HUES48 (cell line): ENCODE data around the gene BNC2.
"Not testable (repeated sequence)": the region's sequence is repeated elsewhere in the genome, so short reads cannot be mapped to it uniquely, and the experiment has no call there.

Experiments
- H3K27ac ChIP-seq: one replicate; pipeline ENCODE4 v1.7.0; 2013; ENCODE audit warnings: low read depth, low read length, inconsistent platforms
- H3K27me3 ChIP-seq: 2 replicates; pipeline ENCODE4 v1.6.1; 2013; ENCODE audit warnings: mild to moderate bottlenecking, low read length; ENCODE audit not compliant: control insufficient read depth, insufficient read depth
- H3K36me3 ChIP-seq: 2 replicates; pipeline ENCODE4 v1.6.1; 2013; ENCODE audit warnings: low read length; ENCODE audit not compliant: control insufficient read depth, insufficient read depth
- H3K4me1 ChIP-seq: 2 replicates; pipeline ENCODE4 v1.6.1; 2013; ENCODE audit warnings: mild to moderate bottlenecking, low read length; ENCODE audit not compliant: control insufficient read depth, insufficient read depth
- H3K4me3 ChIP-seq: 2 replicates; pipeline ENCODE4 v1.5.1; 2013; ENCODE audit warnings: mild to moderate bottlenecking, low read depth, low read length
- H3K9ac ChIP-seq: 2 replicates; pipeline ENCODE4 v1.6.1; 2013; ENCODE audit warnings: mild to moderate bottlenecking, low read depth, low read length, moderate library complexity
- H3K9me3 ChIP-seq: 2 replicates; pipeline ENCODE4 v1.6.1; 2013; ENCODE audit warnings: low read length; ENCODE audit not compliant: control insufficient read depth, insufficient read depth

Gene BNC2

DNA sequence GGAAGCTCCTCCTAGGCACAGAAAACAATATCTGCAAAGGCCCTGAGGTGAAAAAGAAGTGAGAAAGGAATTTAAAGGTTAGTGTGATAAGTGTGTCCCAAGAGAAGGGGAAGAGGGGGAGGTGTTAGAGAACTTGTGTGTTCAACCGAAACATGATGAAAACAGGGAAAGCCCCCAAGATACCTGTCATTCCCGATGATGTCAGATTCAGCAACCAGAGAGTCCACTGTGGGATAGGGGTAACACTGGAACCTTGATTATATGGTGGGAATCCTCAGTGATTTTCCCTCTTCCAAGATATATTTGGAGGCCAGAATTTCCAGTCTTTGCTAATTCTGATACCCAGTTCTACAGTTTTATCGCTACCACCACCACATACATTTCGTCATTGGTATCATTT, 15.5 kb upstream of the BNC2 start:
- H3K36me3 ChIP-seq: no peaks in the 10 kb centered on the region
- H3K27ac ChIP-seq: no peak overlapping the region
- H3K27me3 ChIP-seq: no peaks in the 10 kb centered on the region
- H3K4me1 ChIP-seq: peaks cover 6% of the 10 kb centered on the region; the same call in 1 of the 2 replicates
- H3K9me3 ChIP-seq: peaks cover 5% of the 10 kb centered on the region; the same call in 1 of the 2 replicates
- H3K9ac ChIP-seq: no peak overlapping the region
- no peak overlapping the region for H3K4me3 ChIP-seq

DNA sequence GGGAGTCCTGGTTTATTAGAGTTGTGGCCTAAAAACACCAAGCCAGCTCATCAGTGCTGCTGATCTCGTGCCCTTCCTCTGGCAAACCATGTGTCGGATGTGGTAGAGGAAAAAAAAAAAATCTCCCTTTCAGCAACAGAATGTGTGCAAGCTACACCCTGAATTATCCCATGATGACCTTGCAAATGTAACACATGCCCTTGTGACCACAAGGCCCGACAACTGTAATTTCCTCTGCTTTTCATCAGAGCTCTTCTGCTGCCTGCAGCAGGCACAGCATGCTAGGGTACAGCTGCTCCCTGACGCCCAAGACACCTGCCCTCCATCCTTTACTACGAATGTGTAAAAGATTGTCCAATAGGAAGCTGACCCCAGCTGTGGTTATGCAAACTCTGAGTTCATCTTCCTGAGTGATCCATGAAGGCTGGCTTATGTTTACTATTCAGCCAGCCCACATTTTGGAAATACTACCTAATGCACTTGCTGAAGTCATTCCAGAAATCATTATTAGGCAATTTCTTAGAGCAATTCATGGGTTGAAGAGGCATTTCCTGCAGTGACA, 14.6 kb upstream of the BNC2 start:
- H3K27me3 ChIP-seq: no peaks in the 10 kb centered on the region
- no peak overlapping the region for H3K9ac ChIP-seq
- H3K9me3 ChIP-seq: peaks cover 5% of the 10 kb centered on the region; the same call in 1 of the 2 replicates
- H3K4me3 ChIP-seq: no peak overlapping the region
- H3K36me3 ChIP-seq: no peaks in the 10 kb centered on the region
- H3K27ac ChIP-seq: no peak overlapping the region
- peaks cover 6% of the 10 kb centered on the region; the same call in 1 of the 2 replicates for H3K4me1 ChIP-seq

DNA sequence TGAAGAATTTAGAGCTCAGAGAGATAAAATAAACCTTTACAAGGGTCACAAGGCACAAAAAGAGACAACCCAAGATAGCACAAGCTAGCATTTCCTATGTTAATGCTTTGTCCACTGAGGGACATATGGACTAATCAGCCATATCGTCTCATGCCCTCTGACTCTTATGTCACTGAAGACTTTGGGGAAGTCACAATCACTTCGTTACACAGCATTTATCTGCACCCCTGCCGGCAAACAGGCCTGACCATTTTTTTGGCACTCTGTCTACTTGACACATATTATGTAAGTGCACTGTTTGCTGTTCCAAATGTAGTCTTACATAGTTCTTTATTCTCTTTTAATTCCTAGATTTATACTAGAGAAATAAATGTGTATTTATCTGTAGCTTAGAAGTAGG, 13.9 kb upstream of the BNC2 start:
- H3K9ac ChIP-seq: no peak overlapping the region

DNA sequence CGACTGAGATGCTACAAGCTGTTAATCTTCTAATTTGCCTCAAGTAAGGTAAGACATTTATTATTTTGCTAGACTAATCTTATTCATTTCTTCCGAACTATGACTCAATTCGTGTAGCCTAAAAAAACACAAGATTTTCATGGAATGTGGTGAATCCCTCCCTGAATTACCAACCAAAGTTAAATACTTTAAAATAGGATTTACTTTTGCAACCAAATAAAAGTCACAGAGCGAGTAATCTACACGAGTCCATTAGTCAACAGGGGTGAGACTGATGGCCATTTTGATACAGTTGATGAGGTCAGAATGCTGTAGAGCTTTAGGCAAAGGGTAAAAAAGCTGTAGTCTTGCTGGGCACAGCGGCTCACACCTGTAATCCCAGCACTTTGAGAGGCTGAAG, 13.1 kb upstream of the BNC2 start:
- H3K4me3 ChIP-seq: no peak overlapping the region
- no peaks in the 10 kb centered on the region for H3K36me3 ChIP-seq
- H3K4me1 ChIP-seq: peaks cover 6% of the 10 kb centered on the region; the same call in 1 of the 2 replicates
- no peak overlapping the region for H3K9ac ChIP-seq
- peaks cover 5% of the 10 kb centered on the region; the same call in 1 of the 2 replicates for H3K9me3 ChIP-seq
- H3K27ac ChIP-seq: no peak overlapping the region
- no peaks in the 10 kb centered on the region for H3K27me3 ChIP-seq

More for the DNA sequence above, 13.9 kb upstream of the BNC2 start:
- Histone ChIP-seq H3K9me3 (peaks cover 5% of the 10 kb centered on the region; the same call in 1 of the 2 replicates), H3K27ac (no peak overlapping the region), H3K4me1 (peaks cover 6% of the 10 kb centered on the region; the same call in 1 of the 2 replicates), H3K4me3 (no peak overlapping the region), H3K27me3 (no peaks in the 10 kb centered on the region), H3K36me3 (no peaks in the 10 kb centered on the region)

DNA sequence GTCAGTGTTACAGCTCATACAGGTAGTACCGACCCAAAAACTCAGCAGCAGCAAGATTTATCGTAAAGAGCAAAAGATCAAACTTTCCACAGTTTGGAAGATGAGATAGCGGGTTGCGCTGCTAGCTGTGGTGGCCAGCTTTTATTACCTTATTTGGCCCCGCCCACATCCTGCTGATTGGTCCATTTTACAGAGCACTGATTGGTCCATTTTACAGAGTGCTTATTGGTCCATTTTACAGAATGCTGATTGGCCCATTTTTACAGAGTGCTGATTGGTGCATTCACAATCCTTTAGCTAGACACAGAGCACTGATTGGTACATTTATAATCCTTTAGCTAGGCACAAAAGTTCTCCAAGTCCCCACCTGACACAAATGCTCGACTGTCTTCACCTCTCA, 12.0 kb upstream of the BNC2 start:
- not testable (repeated sequence) for H3K4me1 ChIP-seq, H3K27ac ChIP-seq, H3K36me3 ChIP-seq, H3K9ac ChIP-seq, H3K27me3 ChIP-seq, H3K4me3 ChIP-seq, H3K9me3 ChIP-seq

DNA sequence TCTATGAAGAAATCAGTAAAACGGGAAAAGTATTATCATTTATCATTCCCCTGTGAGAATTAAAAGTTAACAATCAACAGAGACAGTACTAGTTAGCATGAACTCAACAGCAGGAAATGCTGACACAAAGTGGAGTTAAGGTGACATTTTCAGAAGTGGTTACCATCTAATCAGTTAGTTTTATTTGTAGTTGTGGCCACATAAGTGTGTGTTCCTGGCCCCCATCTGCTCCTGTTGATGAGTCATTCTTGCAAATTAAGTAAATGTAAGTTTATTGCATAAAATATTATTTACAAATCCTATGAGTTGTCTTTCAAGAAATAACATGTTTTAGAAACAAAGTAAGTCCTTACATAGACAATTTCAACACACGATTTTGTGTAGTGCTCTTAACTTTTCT, 8.9 kb upstream of the BNC2 start:
- H3K27me3 ChIP-seq: no peaks in the 10 kb centered on the region
- H3K9me3 ChIP-seq: peaks cover 5% of the 10 kb centered on the region; the same call in 1 of the 2 replicates
- no peak overlapping the region for H3K4me3 ChIP-seq
- no peak overlapping the region for H3K9ac ChIP-seq
- no peak overlapping the region for H3K27ac ChIP-seq
- H3K36me3 ChIP-seq: no peaks in the 10 kb centered on the region
- no peaks in the 10 kb centered on the region for H3K4me1 ChIP-seq

DNA sequence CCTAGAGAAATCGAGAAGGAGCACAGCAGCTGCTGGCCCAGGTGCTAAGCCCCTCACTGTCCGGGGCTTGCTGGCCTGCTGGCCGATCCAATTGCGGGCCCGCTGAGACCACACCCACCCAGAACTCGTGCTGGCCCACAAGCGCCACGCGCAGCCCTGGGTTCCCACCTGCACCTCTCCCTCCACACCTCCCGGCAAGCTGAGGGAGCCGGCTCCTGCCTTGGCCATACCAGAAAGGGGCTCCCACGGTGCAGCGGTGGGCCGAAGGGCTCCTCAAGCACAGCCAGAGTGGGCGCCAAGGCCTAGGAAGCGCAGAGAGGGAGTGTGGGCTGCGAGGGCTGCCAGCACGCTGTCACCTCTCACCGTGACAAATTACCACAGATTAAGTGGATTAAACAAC, 6.8 kb upstream of the BNC2 start:
- Histone ChIP-seq H3K27me3 (no peaks in the 10 kb centered on the region), H3K9me3 (peaks cover under 1% of the 10 kb centered on the region; the same call in 1 of the 2 replicates), H3K9ac (no peak overlapping the region), H3K4me1 (peaks cover 9% of the 10 kb centered on the region), H3K4me3 (no peak overlapping the region), H3K36me3 (no peaks in the 10 kb centered on the region), H3K27ac (no peak overlapping the region)

DNA sequence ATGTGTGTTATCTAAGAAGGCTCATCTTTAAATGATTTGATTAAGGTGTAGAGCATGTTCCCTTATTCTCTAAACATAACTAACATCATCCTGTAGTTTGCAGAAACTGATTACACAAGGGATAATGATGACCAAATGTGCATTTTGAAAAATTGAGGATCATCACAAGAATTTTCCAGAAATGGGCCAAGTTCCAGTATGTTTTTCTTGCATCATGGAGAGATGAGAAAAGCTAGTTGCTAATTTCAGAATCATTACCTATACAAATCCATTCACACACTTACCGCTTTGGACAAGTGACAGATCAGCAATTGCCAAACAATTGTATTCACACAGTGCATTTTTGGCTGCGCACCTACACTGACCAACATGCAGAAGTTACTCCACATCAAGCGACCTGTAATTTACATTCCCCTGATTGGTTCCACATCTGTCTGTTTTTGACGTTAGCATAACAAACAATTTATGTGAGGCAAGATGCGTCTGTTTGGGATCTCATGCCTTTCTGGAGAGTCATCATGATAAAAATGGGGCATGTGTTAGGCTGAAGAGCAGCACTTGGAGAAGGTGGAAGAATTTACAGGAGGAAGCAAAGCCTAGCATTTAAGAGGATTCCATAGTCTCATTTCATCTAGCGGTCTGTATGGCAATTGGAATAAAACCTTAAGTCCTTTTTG, 2.8 kb upstream of the BNC2 start:
- H3K9me3 ChIP-seq: no peaks in the 10 kb centered on the region

DNA sequence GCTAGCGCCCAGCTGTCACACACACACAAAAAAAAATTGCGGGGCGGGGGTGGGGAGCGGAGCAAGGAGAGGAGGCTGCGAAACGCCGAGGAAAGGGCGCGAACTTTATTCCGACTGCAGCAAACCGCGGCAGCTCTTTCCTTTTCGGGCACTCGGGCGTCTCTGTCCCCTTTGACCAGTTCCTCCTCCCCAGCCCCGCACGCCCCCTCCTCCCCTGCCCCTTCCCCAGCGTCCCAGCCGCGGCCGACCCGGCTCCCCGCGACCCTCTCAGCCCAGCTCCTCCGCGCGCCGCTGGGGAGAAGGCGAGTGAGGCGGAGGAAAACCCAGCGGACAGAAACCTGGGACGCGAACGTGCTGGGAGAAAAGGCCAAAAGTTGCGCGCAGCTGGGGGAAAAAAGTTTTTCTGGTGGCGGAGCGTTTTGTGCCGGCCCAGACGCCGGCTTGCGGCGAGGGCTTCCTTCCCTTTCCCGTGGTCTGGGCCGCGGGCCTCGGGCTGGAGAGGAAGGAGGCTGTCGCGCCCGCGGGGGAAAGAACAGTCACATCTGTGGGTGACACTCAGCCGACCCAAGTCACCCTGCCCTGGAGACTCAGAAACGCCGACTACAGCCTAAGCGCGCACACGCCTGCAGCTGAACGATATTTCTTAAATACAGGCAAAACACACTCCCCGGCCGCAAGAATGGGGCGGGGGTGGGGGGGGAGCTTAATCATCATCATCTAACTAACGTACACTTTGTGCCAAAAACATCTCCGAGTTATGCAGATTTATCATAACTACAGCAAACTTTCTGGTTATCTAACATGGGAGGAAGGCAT, 1.1 kb upstream of the BNC2 start:
- peak overlapping the region; percentile 75 for H3K27ac ChIP-seq
- no peaks in the 10 kb centered on the region for H3K36me3 ChIP-seq
- H3K9ac ChIP-seq: peak overlapping the region; percentile 68
- peak overlapping the region; percentile 80 for H3K4me3 ChIP-seq
- H3K27me3 ChIP-seq: peaks cover 7% of the 10 kb centered on the region; the same call in 1 of the 2 replicates
- no peaks in the 10 kb centered on the region for H3K9me3 ChIP-seq
- H3K4me1 ChIP-seq: peaks cover 40% of the 10 kb centered on the region

More for the DNA sequence above, 2.8 kb upstream of the BNC2 start:
- Histone ChIP-seq H3K36me3 (no peaks in the 10 kb centered on the region), H3K9ac (no peak overlapping the region), H3K27me3 (peaks cover 7% of the 10 kb centered on the region; the same call in 1 of the 2 replicates), H3K4me1 (peaks cover 24% of the 10 kb centered on the region), H3K27ac (no peak overlapping the region), H3K4me3 (no peak overlapping the region)

DNA sequence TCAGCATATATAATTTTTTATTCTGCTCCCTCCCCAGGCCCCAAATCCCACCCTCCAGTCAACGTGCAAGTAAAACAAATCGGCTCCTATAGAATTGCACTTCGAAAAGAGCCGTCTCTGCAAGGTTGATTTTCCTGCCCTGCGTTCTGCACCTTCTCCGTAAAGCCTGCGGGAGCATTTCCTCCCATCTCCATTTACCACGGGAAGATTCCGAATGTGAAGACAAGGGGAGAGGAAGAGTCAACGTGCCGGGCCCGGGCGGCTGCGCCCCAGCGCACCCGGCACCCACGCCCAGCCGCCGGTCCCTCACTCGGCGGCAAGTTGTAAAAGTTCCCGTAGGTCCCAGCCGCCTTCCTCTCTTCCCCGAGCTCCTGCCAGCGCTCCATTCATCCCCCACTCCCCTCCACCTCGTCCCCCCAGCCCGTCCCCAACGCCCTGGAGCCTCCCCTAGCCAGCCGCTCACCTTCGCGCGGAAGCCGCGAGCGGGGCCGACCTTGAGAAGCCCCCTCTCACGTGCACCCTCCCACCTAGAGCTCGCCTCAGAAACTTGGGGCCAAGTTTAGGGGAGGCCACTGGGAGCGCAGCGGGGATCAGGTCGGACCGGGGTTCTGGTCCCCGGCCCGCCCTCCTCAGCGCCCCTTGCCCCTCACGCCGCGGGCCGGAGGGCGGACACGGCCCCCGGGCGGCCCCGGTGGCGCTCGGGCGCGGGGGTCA, 431 bp downstream of the BNC2 start:
- Histone ChIP-seq H3K27ac (peak overlapping the region; percentile 75), H3K36me3 (no peaks in the 10 kb centered on the region), H3K9ac (peak overlapping the region; percentile 68), H3K4me3 (peak overlapping the region; percentile 80), H3K27me3 (peaks cover 7% of the 10 kb centered on the region; the same call in 1 of the 2 replicates), H3K9me3 (no peaks in the 10 kb centered on the region), H3K4me1 (peaks cover 55% of the 10 kb centered on the region)
